Measurements from ENCODE around the gene SFMBT2.
"Not testable (repeated sequence)": the region's sequence is repeated elsewhere in the genome, so short reads cannot be mapped to it uniquely, and the experiment has no call there.

SFMBT2 gene

DNA sequence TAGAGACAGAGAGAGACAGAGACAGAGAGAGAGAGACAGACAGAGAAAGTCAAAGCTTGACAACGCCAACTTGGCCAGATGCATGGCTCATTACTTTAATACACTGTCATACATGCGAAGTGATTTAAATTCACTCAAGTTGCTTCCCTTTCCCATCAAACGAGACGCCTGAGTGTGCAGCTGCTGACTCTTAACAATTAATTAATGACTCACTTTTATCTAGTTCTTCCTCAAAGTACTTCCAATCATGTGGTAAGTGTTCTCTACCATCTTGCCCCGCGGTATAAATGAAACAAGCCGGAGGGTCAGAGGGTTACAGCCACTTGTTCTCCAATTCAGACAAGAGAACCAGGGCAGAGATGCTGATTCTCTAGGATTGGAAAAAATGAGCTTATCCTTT lies 90.8 kb downstream of the SFMBT2 start:
- DNase-seq (ENCODE audit: low spot score), result no peak

- no peak for DNase-seq (ENCODE audit: low spot score)
These were observed 91.2 kb downstream of the SFMBT2 start for GRCh38 chr10:7319632-7320031.

DNA sequence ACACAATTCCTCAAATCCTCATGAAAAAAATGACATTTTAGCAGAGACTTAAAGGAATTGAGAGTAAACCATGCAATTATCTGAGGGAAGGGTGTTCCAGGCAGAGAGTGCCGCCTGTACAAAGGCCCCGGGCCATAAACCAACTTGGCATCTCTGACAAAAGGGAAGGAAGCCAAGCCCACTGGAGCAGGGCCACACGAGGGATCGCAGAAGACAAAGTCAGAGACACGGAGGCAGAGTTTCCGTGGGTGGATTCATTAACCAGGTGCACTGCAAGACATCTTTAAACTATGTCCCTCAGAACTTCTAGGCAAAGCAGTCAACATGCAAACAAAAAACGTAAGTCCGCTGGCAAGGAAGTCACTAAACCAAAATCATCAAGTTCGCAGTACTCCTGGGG lies 92.0 kb downstream of the SFMBT2 start:
- no peak for DNase-seq (ENCODE audit: low spot score)

- no peak for DNase-seq (ENCODE audit: low spot score)
These were observed 92.9 kb downstream of the SFMBT2 start for GRCh38 chr10:7317786-7318446.

GRCh38 chr10:7316839-7317238 lies 94.0 kb downstream of the SFMBT2 start:
- DNase-seq (ENCODE audit: low spot score), result no peak

GRCh38 chr10:7315906-7316305 lies 94.9 kb downstream of the SFMBT2 start:
- no peak for DNase-seq (ENCODE audit: low spot score)

DNA sequence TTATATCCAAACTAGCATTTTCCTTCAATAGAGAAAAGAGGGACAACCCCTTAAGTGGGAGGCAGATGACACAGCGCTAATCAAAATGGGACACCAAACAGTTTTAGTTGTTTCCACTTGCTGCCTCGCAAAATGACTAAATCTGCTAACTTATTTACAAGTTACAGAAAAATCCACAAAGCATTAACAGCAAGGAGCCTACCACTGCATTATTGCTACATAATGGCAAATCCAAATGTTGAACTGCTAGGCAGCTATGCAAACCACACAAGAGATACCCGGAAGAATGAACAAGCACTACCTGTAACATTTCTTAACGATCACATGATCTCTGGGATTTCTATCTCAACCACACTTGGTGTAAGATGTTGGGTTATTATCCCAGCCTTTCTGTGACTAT lies 96.7 kb downstream of the SFMBT2 start:
- peak; percentile 27 for DNase-seq (ENCODE audit: low spot score)

- no peak for DNase-seq (ENCODE audit: low spot score)
These were observed 98.4 kb downstream of the SFMBT2 start for GRCh38 chr10:7312488-7312857.

DNA sequence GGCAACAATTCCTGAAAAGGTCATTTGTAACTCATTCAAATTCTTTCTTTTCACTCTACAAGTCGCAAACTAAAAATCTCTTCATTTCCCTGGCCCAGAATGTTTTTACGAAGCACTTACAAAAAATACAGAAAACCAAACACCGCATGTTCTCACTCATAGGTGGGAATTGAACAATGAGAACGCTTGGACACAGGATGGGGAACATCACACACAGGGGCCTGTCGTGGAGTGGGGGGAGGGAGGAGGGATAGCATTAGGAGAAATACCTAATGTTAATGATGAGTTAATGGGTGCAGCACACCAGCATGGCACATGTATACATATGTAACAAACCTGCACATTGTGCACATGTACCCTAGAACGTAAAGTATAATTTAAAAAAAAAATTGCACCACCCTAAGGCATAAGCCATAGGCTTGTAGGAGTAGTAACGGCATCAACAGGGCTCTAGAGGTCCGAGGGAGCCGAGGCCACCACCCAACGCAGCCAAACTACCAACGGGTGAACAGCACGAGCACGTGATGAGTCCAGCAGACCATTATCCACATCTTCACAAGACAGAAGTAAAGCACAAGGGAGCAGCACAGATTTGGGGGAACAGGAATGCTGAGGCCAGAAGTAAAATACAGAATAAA lies 98.9 kb downstream of the SFMBT2 start:
- not testable (repeated sequence) for DNase-seq (ENCODE audit: low spot score)

DNA sequence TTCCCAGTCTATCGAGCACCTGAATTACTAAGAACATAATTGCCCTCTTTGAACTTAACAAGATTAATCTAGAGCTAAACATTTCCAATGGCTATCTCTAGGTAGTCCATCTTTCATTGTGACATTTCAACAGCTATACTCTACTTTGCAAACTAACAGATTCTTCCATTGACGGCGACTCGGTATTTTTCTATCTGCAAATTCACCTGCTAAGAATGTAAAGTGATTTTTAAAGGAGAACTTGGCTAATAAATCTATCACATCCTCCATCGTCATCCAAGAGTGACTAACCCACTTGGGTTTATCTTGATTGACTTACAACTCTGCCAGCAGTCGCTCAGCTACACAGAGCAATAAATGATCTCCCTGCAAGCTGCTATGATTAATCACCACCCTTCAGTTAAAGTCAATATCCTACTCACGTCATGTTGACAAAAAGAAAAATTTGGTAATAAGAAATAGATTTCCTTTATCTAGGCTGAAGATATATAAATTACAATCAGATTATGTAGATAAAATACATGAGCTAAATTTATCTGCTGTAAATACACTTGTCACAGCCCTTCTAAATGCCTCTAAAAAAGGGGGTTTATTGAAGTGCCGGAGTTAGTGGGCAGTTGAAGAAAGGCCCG lies 99.5 kb downstream of the SFMBT2 start:
- DNase-seq (ENCODE audit: low spot score), result no peak

- no peak for DNase-seq (ENCODE audit: low spot score)
These were observed 100.8 kb downstream of the SFMBT2 start for GRCh38 chr10:7310076-7310475.

DNA sequence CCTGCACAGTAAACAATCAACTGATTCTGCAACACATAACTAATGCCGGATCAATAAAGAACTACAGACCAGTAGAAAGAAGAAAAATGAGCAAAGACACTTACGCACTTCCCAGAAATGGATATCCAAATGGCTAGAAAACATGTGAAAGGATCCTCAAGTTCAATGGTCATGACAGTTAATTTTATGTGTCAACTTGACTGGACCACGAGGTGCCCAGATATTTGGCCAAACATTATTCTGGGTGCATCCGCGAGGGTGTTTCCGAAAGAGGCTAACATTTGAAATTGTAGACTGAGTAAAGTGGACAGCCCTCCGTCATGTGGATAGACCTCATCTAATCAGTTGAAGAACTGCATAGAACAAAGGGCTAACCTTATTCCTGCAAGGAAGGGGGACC lies 102.0 kb downstream of the SFMBT2 start:
- DNase-seq (ENCODE audit: low spot score), result no peak

GRCh38 chr10:7306616-7307015 lies 104.2 kb downstream of the SFMBT2 start:
- no peak for DNase-seq (ENCODE audit: low spot score)

- no peak for DNase-seq (ENCODE audit: low spot score)
These were observed 104.7 kb downstream of the SFMBT2 start for GRCh38 chr10:7306147-7306546.

GRCh38 chr10:7305053-7305452 lies 105.8 kb downstream of the SFMBT2 start:
- no peak for DNase-seq (ENCODE audit: low spot score)

DNA sequence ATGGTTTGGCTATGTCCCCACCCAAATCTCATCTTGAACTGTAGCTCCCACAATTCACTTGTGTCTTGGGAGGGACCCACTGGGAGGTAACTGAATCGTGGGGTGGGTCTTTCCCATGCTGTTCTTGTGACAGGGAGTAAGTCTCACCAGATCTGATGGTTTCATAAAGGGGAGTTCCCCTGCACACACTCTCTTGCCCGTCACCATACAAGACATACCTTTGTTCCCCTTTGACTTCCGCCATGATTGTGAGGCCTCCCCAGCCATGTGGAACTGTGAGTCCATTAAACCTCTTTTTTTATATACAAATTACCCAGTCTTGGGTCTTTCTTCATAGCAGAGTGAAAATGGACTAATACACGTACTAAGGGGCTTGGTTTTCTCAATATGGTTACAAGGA lies 106.7 kb downstream of the SFMBT2 start:
- no peak for DNase-seq (ENCODE audit: low spot score)

DNA sequence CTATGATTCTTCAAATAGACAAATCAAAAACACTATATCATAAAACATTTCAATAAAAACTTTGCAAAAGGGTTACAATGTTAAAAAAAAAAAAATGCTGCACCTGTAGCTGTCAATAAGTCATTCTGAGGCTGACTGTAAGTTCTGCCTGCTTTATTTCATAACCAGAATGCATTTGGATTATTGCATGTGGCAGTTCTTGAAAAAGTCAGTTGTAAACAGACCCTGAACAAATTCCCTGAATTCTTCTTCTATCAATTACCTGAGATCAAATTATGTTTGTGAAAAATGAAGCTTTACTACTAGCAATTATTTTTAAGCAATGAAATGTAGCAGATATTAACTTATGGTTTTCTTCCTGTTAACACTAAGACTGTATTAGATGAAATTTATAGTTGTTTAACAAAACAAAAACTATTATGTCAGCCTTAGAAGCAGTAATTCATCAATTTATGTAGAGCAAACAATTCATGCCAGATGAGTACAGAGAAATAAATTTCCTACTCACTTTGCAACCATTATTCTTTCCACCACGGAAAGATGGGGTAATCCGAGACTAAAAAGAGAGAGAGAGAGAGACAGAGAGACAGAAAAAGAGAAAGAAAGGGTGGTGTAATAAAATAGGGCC lies 107.8 kb downstream of the SFMBT2 start:
- no peak for DNase-seq (ENCODE audit: low spot score)

DNA sequence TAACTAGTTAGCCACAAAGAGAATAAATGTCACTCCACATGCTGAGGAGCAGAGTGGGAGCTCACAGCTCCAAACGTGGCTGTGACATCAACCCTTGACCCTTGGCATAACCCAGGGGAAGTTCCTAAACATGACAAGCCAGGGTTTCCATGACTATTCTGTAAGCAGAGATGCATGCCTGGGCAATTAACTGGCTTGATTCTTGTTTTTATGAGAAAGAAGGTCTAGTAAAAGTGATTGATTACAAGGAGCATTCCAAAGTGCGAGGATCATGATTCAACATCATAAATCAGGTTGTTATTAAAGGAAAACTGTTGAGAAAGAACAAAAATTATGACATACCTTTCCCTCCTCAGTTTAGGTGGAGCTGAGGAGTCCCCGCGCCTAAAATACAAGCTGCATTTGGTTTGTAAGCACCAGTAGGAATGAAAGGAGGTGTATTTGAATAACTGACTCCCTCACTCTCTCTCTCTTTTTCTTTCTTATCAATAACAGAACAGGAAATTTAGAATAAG lies 108.4 kb downstream of the SFMBT2 start:
- no peak for DNase-seq (ENCODE audit: low spot score)

DNA sequence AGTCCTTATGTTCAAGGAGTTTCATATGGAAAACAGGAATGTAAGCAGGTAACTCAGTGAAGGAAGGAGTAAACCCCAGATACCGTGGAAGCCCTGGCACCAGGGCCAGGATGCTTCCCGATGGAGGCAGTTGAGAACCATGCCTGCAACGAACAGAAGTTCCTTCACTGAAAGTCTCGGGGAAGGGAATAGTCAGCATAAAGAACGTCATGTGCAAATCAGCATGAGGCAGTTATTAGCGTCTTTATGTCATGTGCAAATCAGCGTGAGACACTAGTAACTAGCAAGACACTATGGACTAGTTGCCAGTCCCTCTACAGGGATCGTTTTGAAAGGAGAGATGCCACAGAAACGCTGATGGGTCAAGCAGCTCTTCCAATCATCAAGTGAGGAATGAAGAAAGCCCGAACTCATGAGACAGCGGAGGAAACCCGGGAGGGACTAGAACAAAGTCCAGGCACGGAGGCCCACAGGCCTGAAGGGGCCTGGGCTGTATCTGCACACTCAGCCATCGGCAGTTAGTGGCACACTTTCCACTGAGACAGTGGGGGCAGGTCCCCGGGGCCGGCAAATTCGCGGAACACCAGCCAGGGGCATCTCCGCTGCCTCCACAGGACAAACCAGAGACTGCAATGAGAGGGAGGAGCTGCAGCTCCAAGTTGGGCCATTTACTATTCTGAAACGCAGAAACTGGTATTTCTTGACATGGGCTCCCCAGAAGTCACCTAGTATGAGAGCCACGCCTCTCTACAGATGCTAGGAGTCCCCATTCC lies 109.6 kb downstream of the SFMBT2 start:
- DNase-seq (ENCODE audit: low spot score), result no peak

GRCh38 chr10:7300384-7300971 lies 110.4 kb downstream of the SFMBT2 start:
- no peak for DNase-seq (ENCODE audit: low spot score)

- DNase-seq (ENCODE audit: low spot score), result not testable (repeated sequence)
These were observed 111.1 kb downstream of the SFMBT2 start for GRCh38 chr10:7299601-7300325.

Data from activated CD4-positive, alpha-beta T cell treated with anti-CD3 and anti-CD28 coated beads, Interleukin-2, Interleukin-4, amounts not matched to agents 100 ng/mL and 50 ng/mL, durations not matched to agents 16 hours and 8 hours (primary cell).